ENCODE data around the gene MCL1. TPM values are rescaled to one million over a fixed set of nuclear protein-coding genes. Genes with fewer than 3 reads are reported as not detected.
A peak's percentile ranks its signal among the peaks of the same experiment; 100 is the strongest.
"Not testable (repeated sequence)": the region's sequence is repeated elsewhere in the genome, so short reads cannot be mapped to it uniquely, and the experiment has no call there.

MCL1 gene
- total RNA-seq: 145 TPM
- long read RNA-seq, transcript MCL1-203 (2 exons, 1,099 nt): minor isoform, 5 of 158 reads
- long read RNA-seq, transcript MCL1-202 (3 exons, 3,932 nt): major isoform, 120 of 158 reads
- long read RNA-seq, partial matches to known transcripts: 3 of 158 reads
- long read RNA-seq, other reads (novel, unspliced or antisense): 29 of 158 reads

- intact Hi-C loops (cut with DNase I): loop anchor here (1.0 to 2.0 kb wide), 2 partner anchors 32 to 41 kb away; no protein-coding TSS in a partner anchor
- peak; percentile 97 for DNase-seq (ENCODE audit: low spot score)
Measured at GRCh38 chr1:150579110-150579944, at the start of gene MCL1. Gene MCL1 (minus strand): TSS chr1:150579610. CDS start chr1:150579530, 80 bp downstream.

GRCh38 chr1:150628766-150629114 is 49.3 kb upstream of the MCL1 start:
- DNase-seq (ENCODE audit: low spot score): no peak
- intact Hi-C loops (cut with DNase I): loop anchor here (1.0 to 10.0 kb wide), 2 partner anchors 67 to 296 kb away; partner anchors contain the start of gene SETDB1

GRCh38 chr1:150627826-150628410 is 48.5 kb upstream of the MCL1 start:
- intact Hi-C loops (cut with DNase I): loop anchor here (10.0 kb wide), 1 partner anchor 297 kb away; the partner anchor contains the start of gene SETDB1
- no peak for DNase-seq (ENCODE audit: low spot score)

- DNase-seq (ENCODE audit: low spot score): no peak
- intact Hi-C loops (cut with DNase I): loop anchor here (10.0 kb wide), 1 partner anchor 299 kb away; the partner anchor contains the start of gene SETDB1
Measured at GRCh38 chr1:150626150-150626549, 46.7 kb upstream of the MCL1 start.

GRCh38 chr1:150624546-150624945 is 45.1 kb upstream of the MCL1 start:
- not testable (repeated sequence) for DNase-seq (ENCODE audit: low spot score)

GRCh38 chr1:150624134-150624533 is 44.7 kb upstream of the MCL1 start:
- intact Hi-C loops (cut with DNase I): loop anchor here (10.0 kb wide), 1 partner anchor 301 kb away; the partner anchor contains the start of gene SETDB1
- not testable (repeated sequence) for DNase-seq (ENCODE audit: low spot score)

More at GRCh38 chr1:150624546-150624945, 45.1 kb upstream of the MCL1 start:
- intact Hi-C loops (cut with DNase I): loop anchor here (10.0 kb wide), 1 partner anchor 300 kb away; the partner anchor contains the start of gene SETDB1

- peak; percentile 82 for DNase-seq (ENCODE audit: low spot score)
- intact Hi-C loops (cut with DNase I): loop anchor here (10.0 kb wide), 1 partner anchor 302 kb away; the partner anchor contains the start of gene SETDB1
Measured at GRCh38 chr1:150622303-150622975, 43.0 kb upstream of the MCL1 start.

GRCh38 chr1:150621497-150622302 is 42.3 kb upstream of the MCL1 start:
- intact Hi-C loops (cut with DNase I): loop anchor here (2.0 to 10.0 kb wide), 2 partner anchors 43 to 303 kb away; partner anchors contain the start of genes MCL1 and SETDB1
- no peak for DNase-seq (ENCODE audit: low spot score)

- intact Hi-C loops (cut with DNase I): loop anchor here (1.0 to 10.0 kb wide), 3 partner anchors 42 to 304 kb away; partner anchors contain the start of genes MCL1 and SETDB1
- DNase-seq (ENCODE audit: low spot score): no peak
Measured at GRCh38 chr1:150620919-150621318, 41.5 kb upstream of the MCL1 start.

GRCh38 chr1:150619576-150620509 is 40.4 kb upstream of the MCL1 start:
- DNase-seq (ENCODE audit: low spot score): no peak
- intact Hi-C loops (cut with DNase I): loop anchor here (1.0 to 10.0 kb wide), 4 partner anchors 41 to 305 kb away; partner anchors contain the start of genes MCL1, RPRD2 and SETDB1

- no peak for DNase-seq (ENCODE audit: low spot score)
- intact Hi-C loops (cut with DNase I): loop anchor here (10.0 kb wide), 1 partner anchor 251 kb away; the partner anchor contains the start of gene RPRD2
Measured at GRCh38 chr1:150615346-150616201, 36.2 kb upstream of the MCL1 start.

- intact Hi-C loops (cut with DNase I): loop anchor here (10.0 kb wide), 1 partner anchor 248 kb away; the partner anchor contains the start of gene RPRD2
- DNase-seq (ENCODE audit: low spot score): no peak
Measured at GRCh38 chr1:150613061-150613920, 33.9 kb upstream of the MCL1 start.

GRCh38 chr1:150612014-150612345 is 32.6 kb upstream of the MCL1 start:
- intact Hi-C loops (cut with DNase I): loop anchor here (10.0 kb wide), 1 partner anchor 247 kb away; the partner anchor contains the start of gene RPRD2
- DNase-seq (ENCODE audit: low spot score): no peak

GRCh38 chr1:150610576-150610975 is 31.2 kb upstream of the MCL1 start:
- intact Hi-C loops (cut with DNase I): loop anchor here (10.0 kb wide), 1 partner anchor 246 kb away; the partner anchor contains the start of gene RPRD2
- DNase-seq (ENCODE audit: low spot score): no peak

- intact Hi-C loops (cut with DNase I): loop anchor here (10.0 kb wide), 1 partner anchor 245 kb away; the partner anchor contains the start of gene RPRD2
- DNase-seq (ENCODE audit: low spot score): no peak
Measured at GRCh38 chr1:150609732-150610131, 30.3 kb upstream of the MCL1 start.

All from cardiac septum (tissue), 1 donor.